ENCODE data around the gene CACNB4. TPM values are rescaled to one million over a fixed set of nuclear protein-coding genes. Genes with fewer than 3 reads are reported as not detected.

The CACNB4 gene
- total and polyA plus RNA-seq, 10 of the 15 experiments (the other 5 are each of a cell fraction or from before 2014, with no cell fraction given), result 2.0 to 21.6 (median 9.3) TPM

DNA sequence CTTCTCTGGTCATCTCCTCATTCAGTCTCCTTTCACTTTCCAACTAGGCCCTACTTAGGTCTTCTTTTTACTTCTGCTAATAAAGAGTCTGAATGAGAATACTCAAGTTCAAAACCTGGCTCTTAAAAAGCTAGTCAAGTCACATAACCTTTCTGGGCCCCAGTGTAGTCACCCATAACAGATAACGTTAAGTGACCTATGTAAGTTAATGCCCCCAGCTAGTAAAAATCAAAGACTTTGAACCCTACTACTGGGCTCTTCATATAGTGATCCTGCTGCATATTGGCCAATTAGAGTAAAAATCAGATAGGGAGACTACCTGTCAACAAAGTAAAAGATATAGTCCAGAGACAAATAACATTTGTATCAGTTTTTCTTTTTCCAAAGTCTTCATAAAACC, 288.4 kb downstream of the CACNB4 start (continued):
- TF ChIP-seq, protein P1, sequence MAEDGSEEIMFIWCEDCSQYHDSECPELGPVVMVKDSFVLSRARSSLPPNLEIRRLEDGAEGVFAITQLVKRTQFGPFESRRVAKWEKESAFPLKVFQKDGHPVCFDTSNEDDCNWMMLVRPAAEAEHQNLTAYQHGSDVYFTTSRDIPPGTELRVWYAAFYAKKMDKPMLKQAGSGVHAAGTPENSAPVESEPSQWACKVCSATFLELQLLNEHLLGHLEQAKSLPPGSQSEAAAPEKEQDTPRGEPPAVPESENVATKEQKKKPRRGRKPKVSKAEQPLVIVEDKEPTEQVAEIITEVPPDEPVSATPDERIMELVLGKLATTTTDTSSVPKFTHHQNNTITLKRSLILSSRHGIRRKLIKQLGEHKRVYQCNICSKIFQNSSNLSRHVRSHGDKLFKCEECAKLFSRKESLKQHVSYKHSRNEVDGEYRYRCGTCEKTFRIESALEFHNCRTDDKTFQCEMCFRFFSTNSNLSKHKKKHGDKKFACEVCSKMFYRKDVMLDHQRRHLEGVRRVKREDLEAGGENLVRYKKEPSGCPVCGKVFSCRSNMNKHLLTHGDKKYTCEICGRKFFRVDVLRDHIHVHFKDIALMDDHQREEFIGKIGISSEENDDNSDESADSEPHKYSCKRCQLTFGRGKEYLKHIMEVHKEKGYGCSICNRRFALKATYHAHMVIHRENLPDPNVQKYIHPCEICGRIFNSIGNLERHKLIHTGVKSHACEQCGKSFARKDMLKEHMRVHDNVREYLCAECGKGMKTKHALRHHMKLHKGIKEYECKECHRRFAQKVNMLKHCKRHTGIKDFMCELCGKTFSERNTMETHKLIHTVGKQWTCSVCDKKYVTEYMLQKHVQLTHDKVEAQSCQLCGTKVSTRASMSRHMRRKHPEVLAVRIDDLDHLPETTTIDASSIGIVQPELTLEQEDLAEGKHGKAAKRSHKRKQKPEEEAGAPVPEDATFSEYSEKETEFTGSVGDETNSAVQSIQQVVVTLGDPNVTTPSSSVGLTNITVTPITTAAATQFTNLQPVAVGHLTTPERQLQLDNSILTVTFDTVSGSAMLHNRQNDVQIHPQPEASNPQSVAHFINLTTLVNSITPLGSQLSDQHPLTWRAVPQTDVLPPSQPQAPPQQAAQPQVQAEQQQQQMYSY (CRISPR knock-in tag; IDR thresholded peaks at IDR 0.05), result no peak
- TF ChIP-seq TCF12 (IDR thresholded peaks at IDR 0.05; ENCODE audit: low read depth, low read length), result no peak
- TF ChIP-seq ASH2L (IDR thresholded peaks at IDR 0.05; ENCODE audit: borderline replicate concordance, low read depth), result no peak
- TF ChIP-seq EGR1 (IDR thresholded peaks at IDR 0.05; ENCODE audit: borderline replicate concordance in 1 of 2, low read depth in 2 of 2, low read length in 2 of 2), result no peak
- no peak for TF ChIP-seq PML (IDR thresholded peaks at IDR 0.05; ENCODE audit: low read length)
- TF ChIP-seq CEBPB (IDR thresholded peaks at IDR 0.05; ENCODE audit: borderline replicate concordance in 1 of 2, low read depth in 2 of 2, low read length in 2 of 2), result no peak
- TF ChIP-seq BACH1 (IDR thresholded peaks at IDR 0.05; ENCODE audit: borderline replicate concordance), result no peak
- TF ChIP-seq SPI1 (IDR thresholded peaks at IDR 0.05; ENCODE audit: borderline replicate concordance, insufficient read depth, low read depth, low read length), result no peak

DNA sequence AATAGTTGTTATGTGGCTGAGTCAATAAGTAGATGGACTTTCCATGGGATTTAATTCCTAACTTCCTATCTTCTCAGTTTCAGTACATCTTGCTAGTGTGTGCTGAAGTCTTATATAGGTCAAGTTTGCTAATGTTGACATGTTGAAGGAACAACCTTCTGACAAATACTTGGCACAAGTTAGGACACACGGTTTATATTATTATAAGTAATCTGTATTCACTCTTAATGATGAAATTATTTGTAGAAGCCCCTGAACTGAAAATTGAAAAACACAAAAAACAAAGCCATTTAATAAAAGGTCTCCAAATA, 289.8 kb downstream of the CACNB4 start:
- Histone ChIP-seq H3K27ac (ENCODE audit: control insufficient read depth, insufficient read depth) (no peak overlapping the region), H3K27me3 (replicated peaks in 1 of 2; ENCODE audit: control insufficient read depth in 2 of 2, insufficient read depth in 2 of 2, low read length in 1 of 2) (no peaks in the 10 kb centered on the region), H3K9ac (ENCODE audit: control insufficient read depth, insufficient read depth, low read length) (no peak overlapping the region), H3K79me2 (ENCODE audit: control insufficient read depth, insufficient read depth, low read length) (no peaks in the 10 kb centered on the region), H3K4me3 (no peak overlapping the region), H3K36me3 (ENCODE audit: control insufficient read depth in 2 of 2, insufficient read depth in 2 of 2, low read length in 1 of 2) (peaks cover 2 to 29% of the 10 kb centered on the region in 2 experiments), H3K4me1 (ENCODE audit: control insufficient read depth, insufficient read depth, low read length) (no peaks in the 10 kb centered on the region), H4K20me1 (ENCODE audit: control insufficient read depth, insufficient read depth) (no peaks in the 10 kb centered on the region), H2AFZ (ENCODE audit: control insufficient read depth, low read depth, low read length) (no peak overlapping the region), H3K4me2 (ENCODE audit: control insufficient read depth, insufficient read depth) (no peak overlapping the region), H3K9me3 (replicated peaks; ENCODE audit: control insufficient read depth, insufficient read depth, low read length) (no peaks in the 10 kb centered on the region; the same call in 2 of the 3 replicates)
- DNase-seq (ENCODE audit: low read depth, low spot score) (no peak), ATAC-seq (no peak), FAIRE-seq (no peak)
- WGBS (ENCODE audit: insufficient coverage, insufficient replicate concordance, low lambda C conversion rate, missing lambda C conversion rate), result 100% methylated on average over 1 of the region's 1 CpG
- ChIA-PET RAD21 (ENCODE audit: unreplicated experiment) (no interaction called here), SMC1A (ENCODE audit: uncharacterized antibody, unreplicated experiment) (interaction anchor here (0.8 kb wide), 1 partner anchor 117 kb away, joined by 3 read pairs; no protein-coding TSS in a partner anchor), POLR2A (no interaction called here), CTCF (interaction anchor here (1.3 kb wide), 1 partner anchor 16 kb away, joined by 4 read pairs; no protein-coding TSS in a partner anchor)
- no TSS peak for BruUV-seq (replicated peaks)
- intact Hi-C loops (cut with micrococcal nuclease; ENCODE audit: unreplicated experiment) (no loop called here), in situ Hi-C loops (cut with MboI) (no loop called here)
- TF ChIP-seq KAT2A (conservative IDR thresholded peaks at IDR 0.05; ENCODE audit: control insufficient read depth, low read depth, low read length), result no peak
- no peak for TF ChIP-seq HDAC6 (IDR thresholded peaks at IDR 0.05; ENCODE audit: unreplicated experiment)
- no peak for TF ChIP-seq BMI1 (IDR thresholded peaks at IDR 0.05; ENCODE audit: borderline replicate concordance)
- TF ChIP-seq, protein P2, sequence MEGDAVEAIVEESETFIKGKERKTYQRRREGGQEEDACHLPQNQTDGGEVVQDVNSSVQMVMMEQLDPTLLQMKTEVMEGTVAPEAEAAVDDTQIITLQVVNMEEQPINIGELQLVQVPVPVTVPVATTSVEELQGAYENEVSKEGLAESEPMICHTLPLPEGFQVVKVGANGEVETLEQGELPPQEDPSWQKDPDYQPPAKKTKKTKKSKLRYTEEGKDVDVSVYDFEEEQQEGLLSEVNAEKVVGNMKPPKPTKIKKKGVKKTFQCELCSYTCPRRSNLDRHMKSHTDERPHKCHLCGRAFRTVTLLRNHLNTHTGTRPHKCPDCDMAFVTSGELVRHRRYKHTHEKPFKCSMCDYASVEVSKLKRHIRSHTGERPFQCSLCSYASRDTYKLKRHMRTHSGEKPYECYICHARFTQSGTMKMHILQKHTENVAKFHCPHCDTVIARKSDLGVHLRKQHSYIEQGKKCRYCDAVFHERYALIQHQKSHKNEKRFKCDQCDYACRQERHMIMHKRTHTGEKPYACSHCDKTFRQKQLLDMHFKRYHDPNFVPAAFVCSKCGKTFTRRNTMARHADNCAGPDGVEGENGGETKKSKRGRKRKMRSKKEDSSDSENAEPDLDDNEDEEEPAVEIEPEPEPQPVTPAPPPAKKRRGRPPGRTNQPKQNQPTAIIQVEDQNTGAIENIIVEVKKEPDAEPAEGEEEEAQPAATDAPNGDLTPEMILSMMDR (IDR thresholded peaks at IDR 0.05 in 2 of 3, conservative IDR thresholded peaks at IDR 0.05 in 1 of 3; ENCODE audit: control insufficient read depth in 2 of 3, extremely low read depth in 1 of 3, insufficient read depth in 1 of 3, low read depth in 3 of 3, low read length in 3 of 3), result no peak
- TF ChIP-seq SUPT20H (IDR thresholded peaks at IDR 0.05; ENCODE audit: borderline replicate concordance, control insufficient read depth, low read depth, low read length), result no peak
- TF ChIP-seq EED (IDR thresholded peaks at IDR 0.05; ENCODE audit: low read depth), result no peak
- TF ChIP-seq CBX3 (IDR thresholded peaks at IDR 0.05; ENCODE audit: borderline replicate concordance, low read depth), result no peak
- no peak for TF ChIP-seq POU2F2 (IDR thresholded peaks at IDR 0.05; ENCODE audit: borderline replicate concordance, low read depth, low read length)
- no peak for TF ChIP-seq STAT3 (IDR thresholded peaks at IDR 0.05; ENCODE audit: low read depth, low read length)
- no peak for TF ChIP-seq MYC (IDR thresholded peaks at IDR 0.05; ENCODE audit: insufficient read depth, insufficient read length, insufficient replicate concordance, low read length, severe bottlenecking)
